HG03175 (cell line): Measurements from ENCODE around the gene ASTN1.

Experiments used
- ATAC-seq: cut with Tn5 transposase; IDR thresholded peaks from one replicate; pipeline ENCODE4 v1.9.1; 2021; ENCODE audit warnings: mild to moderate bottlenecking, moderate library complexity; ENCODE audit not compliant: unreplicated experiment

Gene ASTN1

GRCh38 chr1:177164380-177165068 is at the start of gene ASTN1:
Gene ASTN1 (minus strand): TSS chr1:177164712. CDS start chr1:177164676, 36 bp downstream.
- ATAC-seq = no peak

- ATAC-seq = no peak
These were observed 46.7 kb upstream of the ASTN1 start for GRCh38 chr1:177211231-177211630.

- ATAC-seq = no peak
These were observed 45.6 kb upstream of the ASTN1 start for GRCh38 chr1:177210071-177210470.

- no peak for ATAC-seq
These were observed 44.8 kb upstream of the ASTN1 start for GRCh38 chr1:177209357-177209756.

GRCh38 chr1:177208920-177209319 is 44.4 kb upstream of the ASTN1 start:
- ATAC-seq = no peak

- ATAC-seq = no peak
These were observed 42.4 kb upstream of the ASTN1 start for GRCh38 chr1:177206831-177207355.

GRCh38 chr1:177200290-177200689 is 35.8 kb upstream of the ASTN1 start:
- ATAC-seq = no peak

- ATAC-seq = no peak
These were observed 33.7 kb upstream of the ASTN1 start for GRCh38 chr1:177198243-177198642.

- ATAC-seq = no peak
These were observed 25.9 kb upstream of the ASTN1 start for GRCh38 chr1:177190308-177190970.

- ATAC-seq = no peak
These were observed 22.1 kb upstream of the ASTN1 start for GRCh38 chr1:177186639-177187038.

GRCh38 chr1:177185209-177185608 is 20.7 kb upstream of the ASTN1 start:
- ATAC-seq = no peak

GRCh38 chr1:177183836-177184235 is 19.3 kb upstream of the ASTN1 start:
- no peak for ATAC-seq

- peak; percentile 94 for ATAC-seq
These were observed 17.2 kb upstream of the ASTN1 start for GRCh38 chr1:177181631-177182291.

- peak; percentile 7 for ATAC-seq
These were observed 16.7 kb upstream of the ASTN1 start for GRCh38 chr1:177181280-177181630.

GRCh38 chr1:177174921-177175634 is 10.6 kb upstream of the ASTN1 start:
- ATAC-seq = no peak

GRCh38 chr1:177173976-177174375 is 9.5 kb upstream of the ASTN1 start:
- ATAC-seq = no peak

GRCh38 chr1:177172866-177173265 is 8.4 kb upstream of the ASTN1 start:
- ATAC-seq = no peak

GRCh38 chr1:177172272-177172671 is 7.8 kb upstream of the ASTN1 start:
- ATAC-seq = no peak

- no peak for ATAC-seq
These were observed 7.1 kb upstream of the ASTN1 start for GRCh38 chr1:177171536-177172123.

GRCh38 chr1:177170756-177171535 is 6.4 kb upstream of the ASTN1 start, which contains the start of gene BRINP2:
Gene BRINP2 (plus strand): TSS chr1:177170958. CDS start chr1:177229877, 58,919 bp downstream.
- ATAC-seq = no peak
